Measurements from ENCODE around the gene BAIAP2. TPM values are rescaled to one million over a fixed set of nuclear protein-coding genes. Genes with fewer than 3 reads are reported as not detected.

The BAIAP2 gene
- total and polyA plus RNA-seq, 2 of the 13 experiments (the other 11 are each of a cell fraction or from before 2014, with no cell fraction given): 22.5 to 24.0 TPM

- peak; percentile 85 for TF ChIP-seq ARID5B (CRISPR knock-in tag; IDR thresholded peaks at IDR 0.05)
- TF ChIP-seq HNRNPUL1 (IDR thresholded peaks at IDR 0.05; ENCODE audit: low read depth, low read length): no peak
- TF ChIP-seq SIX1 (CRISPR knock-in tag; IDR thresholded peaks at IDR 0.05; ENCODE audit: borderline replicate concordance): no peak
- peak; percentile 36; the same call in 1 of the 2 replicates for TF ChIP-seq EED (CRISPR knock-in tag; IDR thresholded peaks at IDR 0.05)
- TF ChIP-seq CHCHD3 (CRISPR knock-in tag; IDR thresholded peaks at IDR 0.05): peak; percentile 89; the same call in 1 of the 2 replicates
- TF ChIP-seq THRA (CRISPR knock-in tag; IDR thresholded peaks at IDR 0.05; ENCODE audit: borderline replicate concordance): peak; percentile 99
- TF ChIP-seq ERF (CRISPR knock-in tag; IDR thresholded peaks at IDR 0.05): peak; percentile 99
- peak; percentile 98 for TF ChIP-seq ZNF792 (CRISPR knock-in tag; IDR thresholded peaks at IDR 0.05)
- TF ChIP-seq SNAI1 (CRISPR knock-in tag; IDR thresholded peaks at IDR 0.05; ENCODE audit: borderline replicate concordance): peak; percentile 94; the same call in 1 of the 2 replicates
- peak; percentile 98 for TF ChIP-seq MEIS2 (CRISPR knock-in tag; IDR thresholded peaks at IDR 0.05)
- peak; percentile 98 for TF ChIP-seq TAF15 (IDR thresholded peaks at IDR 0.05; ENCODE audit: low read depth, low read length, poor library complexity, severe bottlenecking)
- no peak for TF ChIP-seq SP2 (CRISPR knock-in tag; IDR thresholded peaks at IDR 0.05)
- no peak; the same call in 1 of the 2 replicates for TF ChIP-seq RBFOX2 (IDR thresholded peaks at IDR 0.05; ENCODE audit: low read depth, low read length)
- TF ChIP-seq ZNF761 (CRISPR knock-in tag; conservative IDR thresholded peaks at IDR 0.05): peak; percentile 89
- TF ChIP-seq NR2F6 (IDR thresholded peaks at IDR 0.05): peak; percentile 99
- peak; percentile 100 for TF ChIP-seq NR2F6 (CRISPR knock-in tag; IDR thresholded peaks at IDR 0.05)
- no peak for TF ChIP-seq TCF7L2 (IDR thresholded peaks at IDR 0.05; ENCODE audit: low read depth, low read length)
- TF ChIP-seq LBX2 (CRISPR knock-in tag; IDR thresholded peaks at IDR 0.05; ENCODE audit: borderline replicate concordance): no peak
- no peak for TF ChIP-seq IRX3 (CRISPR knock-in tag; IDR thresholded peaks at IDR 0.05; ENCODE audit: borderline replicate concordance, low read depth)
- TF ChIP-seq MZF1 (CRISPR knock-in tag; IDR thresholded peaks at IDR 0.05; ENCODE audit: borderline replicate concordance): no peak
- TF ChIP-seq ZNF292 (CRISPR knock-in tag; IDR thresholded peaks at IDR 0.05; ENCODE audit: borderline replicate concordance, low read depth): peak; percentile 98
- peak; percentile 86 for TF ChIP-seq HNF4G (IDR thresholded peaks at IDR 0.05; ENCODE audit: borderline replicate concordance, low read depth, low read length)
- peak; percentile 94 for TF ChIP-seq HNF4G (CRISPR knock-in tag; IDR thresholded peaks at IDR 0.05; ENCODE audit: borderline replicate concordance, low read depth)
- TF ChIP-seq PITX1 (CRISPR knock-in tag; IDR thresholded peaks at IDR 0.05): peak; percentile 87; the same call in 1 of the 2 replicates
- no peak for TF ChIP-seq NFRKB (IDR thresholded peaks at IDR 0.05)
These were observed 66.8 kb downstream of the BAIAP2 start (continued) for GRCh38 chr17:81101614-81102306.
